Urothelium cell line (cell line): ENCODE results near the gene KLHL14.
A peak's percentile ranks its signal among the peaks of the same experiment; 100 is the strongest.

Source experiments
- DNase-seq: peaks from one replicate; pipeline ENCODE4 v3.0.0; 2011; ENCODE audit warnings: low spot score, mixed read lengths
- FAIRE-seq: peaks from 2 replicates; lab custom pipeline; 2011; peaks lifted over from hg19 to GRCh38; lab: Jason Lieb, UNC

The KLHL14 gene

GRCh38 chr18:32770666-32771168 is 2.1 kb downstream of the KLHL14 start:
- FAIRE-seq (no peak), DNase-seq (peak; percentile 4)

DNA sequence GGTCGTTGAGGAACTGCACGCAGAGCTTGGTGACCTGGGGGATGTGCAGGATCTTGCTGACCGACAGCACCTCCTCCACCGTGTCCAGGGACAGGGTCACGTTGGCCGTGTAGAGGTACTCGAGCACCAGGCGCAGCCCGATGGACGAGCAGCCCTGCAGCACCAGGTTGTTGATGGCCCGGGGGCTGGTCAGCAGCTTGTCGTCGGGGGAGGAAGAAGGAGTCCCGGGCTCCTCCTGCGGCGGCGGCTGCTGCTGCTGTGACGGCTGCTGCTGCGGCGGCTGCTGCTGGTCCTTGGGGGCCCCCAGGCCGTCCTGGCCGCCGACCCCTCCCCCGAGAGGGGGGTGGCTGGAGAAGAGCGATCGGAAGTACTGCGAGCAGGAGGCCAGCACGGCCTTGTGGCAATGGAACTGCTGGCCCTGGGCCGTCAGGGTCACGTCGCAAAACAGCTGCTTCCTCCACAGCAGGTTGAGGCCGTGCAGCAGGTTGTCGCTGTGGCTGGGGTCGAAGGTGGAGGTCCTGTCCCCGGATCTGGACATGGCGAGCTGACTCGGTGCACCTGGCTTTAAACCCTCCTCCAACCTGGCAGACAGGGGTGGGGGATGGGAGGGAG is 2.7 kb downstream of the KLHL14 start:
- no peak for DNase-seq
- no peak for FAIRE-seq

DNA sequence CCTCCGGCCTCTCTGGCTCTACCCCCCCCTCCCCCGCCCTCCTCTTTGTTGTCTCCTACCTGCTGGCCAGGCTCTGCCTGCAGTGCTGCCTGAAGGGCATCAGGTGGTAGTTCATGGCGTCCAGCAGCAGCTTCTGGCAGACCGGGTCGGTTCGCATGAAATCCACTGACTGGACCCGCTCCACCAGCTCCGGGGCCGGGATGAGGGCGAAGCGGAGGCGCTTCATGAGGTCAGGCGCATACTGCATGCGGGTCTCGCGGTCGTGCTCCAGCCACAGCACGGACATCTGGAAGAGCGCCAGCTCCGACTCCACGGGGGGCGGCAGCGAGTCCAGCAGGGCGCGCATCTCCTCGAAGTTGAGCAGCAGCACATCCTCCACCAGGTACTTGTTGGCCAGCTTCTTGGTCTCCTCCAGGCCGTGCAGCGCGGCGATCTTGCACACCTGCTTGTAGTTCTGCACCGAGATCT is 3.2 kb downstream of the KLHL14 start:
- DNase-seq (no peak), FAIRE-seq (no peak)

DNA sequence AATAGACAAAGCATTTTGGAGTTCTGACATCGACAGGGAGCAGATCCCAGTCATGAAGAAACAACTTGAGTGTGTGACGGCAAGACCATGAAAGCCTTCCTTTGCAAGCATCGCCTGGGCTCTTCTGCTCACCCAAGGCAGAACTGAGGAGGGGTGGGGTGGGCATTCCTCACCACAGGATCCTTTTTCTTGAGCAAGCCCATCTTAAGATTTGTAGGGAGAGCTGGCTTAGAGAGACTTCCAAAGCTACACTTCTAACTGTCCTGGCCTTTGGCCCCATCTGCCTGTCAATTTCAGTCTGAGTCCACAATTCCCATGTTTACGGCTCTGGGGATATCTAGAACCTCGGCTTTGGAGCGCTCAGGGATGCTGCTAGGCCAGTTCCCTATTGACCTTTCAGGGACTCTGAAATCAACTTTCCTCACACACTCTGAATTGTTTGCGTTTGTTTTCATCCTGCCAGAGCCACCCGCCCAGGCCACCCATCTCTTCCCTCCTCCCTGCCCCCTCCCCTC is 3.7 kb downstream of the KLHL14 start:
- FAIRE-seq: no peak
- DNase-seq: no peak

DNA sequence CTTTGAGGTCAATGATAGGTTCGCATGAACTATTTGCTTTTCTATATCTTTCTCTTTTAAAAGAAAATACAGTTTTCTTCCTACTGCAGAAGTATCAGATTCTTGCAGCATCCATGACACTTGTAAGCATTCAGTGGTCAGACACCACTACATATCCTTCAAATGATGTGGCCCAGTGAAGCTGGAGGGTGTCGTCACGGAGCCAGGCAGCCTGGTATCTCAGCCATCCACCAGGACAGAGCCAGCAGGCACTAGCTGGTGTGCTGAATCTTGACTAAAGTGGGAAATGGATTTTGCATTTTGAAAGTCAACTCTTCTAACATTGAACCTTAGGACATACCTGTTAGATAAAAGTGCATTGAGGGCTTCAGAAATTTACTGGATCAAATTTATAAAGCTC is 5.4 kb downstream of the KLHL14 start:
- DNase-seq (no peak), FAIRE-seq (no peak)

- FAIRE-seq (no peak), DNase-seq (no peak)
Measured at GRCh38 chr18:32764611-32765244, 8.1 kb downstream of the KLHL14 start.

- DNase-seq (no peak), FAIRE-seq (no peak)
Measured at GRCh38 chr18:32763293-32763692, 9.5 kb downstream of the KLHL14 start.

DNA sequence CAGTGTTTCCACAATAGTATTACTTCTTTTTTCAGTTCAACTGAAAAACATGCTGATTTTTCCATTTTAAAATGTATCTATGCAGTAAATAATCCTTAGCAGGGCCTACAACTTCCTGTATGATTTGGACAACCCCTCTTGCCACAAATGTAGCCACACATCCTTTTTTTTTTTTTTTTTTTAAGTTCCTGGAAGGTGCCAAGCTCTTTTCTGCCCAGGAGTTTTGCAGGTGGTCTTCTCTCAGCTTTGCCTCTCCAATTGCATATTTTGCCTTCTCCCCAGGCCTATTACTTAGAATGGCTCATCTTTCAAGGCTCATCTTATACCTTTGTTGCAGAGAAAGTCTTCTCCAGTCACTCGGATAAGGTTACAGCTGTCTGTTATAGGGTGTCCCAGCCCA is 11.6 kb downstream of the KLHL14 start:
- no peak for DNase-seq
- no peak for FAIRE-seq

DNA sequence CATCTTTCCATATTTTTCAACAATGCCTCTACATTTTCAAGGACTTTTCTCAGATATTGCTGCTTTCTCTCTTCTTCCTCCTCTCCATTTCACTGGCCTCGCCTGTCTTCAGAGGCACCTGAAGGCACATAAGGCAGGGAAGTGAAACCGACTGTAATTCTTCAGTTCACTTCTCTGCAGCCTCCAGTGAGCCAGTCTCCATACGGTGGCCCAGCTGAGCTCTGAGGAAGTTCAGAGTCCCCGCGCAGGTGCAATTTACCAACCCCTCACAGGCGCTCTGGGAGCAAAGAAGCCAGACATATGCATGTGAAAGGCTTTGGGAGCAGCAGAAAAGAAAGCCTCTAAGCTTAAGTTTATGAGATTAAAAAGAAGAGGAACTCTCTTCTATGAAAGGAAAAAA is 12.4 kb downstream of the KLHL14 start:
- no peak for DNase-seq
- no peak for FAIRE-seq

DNA sequence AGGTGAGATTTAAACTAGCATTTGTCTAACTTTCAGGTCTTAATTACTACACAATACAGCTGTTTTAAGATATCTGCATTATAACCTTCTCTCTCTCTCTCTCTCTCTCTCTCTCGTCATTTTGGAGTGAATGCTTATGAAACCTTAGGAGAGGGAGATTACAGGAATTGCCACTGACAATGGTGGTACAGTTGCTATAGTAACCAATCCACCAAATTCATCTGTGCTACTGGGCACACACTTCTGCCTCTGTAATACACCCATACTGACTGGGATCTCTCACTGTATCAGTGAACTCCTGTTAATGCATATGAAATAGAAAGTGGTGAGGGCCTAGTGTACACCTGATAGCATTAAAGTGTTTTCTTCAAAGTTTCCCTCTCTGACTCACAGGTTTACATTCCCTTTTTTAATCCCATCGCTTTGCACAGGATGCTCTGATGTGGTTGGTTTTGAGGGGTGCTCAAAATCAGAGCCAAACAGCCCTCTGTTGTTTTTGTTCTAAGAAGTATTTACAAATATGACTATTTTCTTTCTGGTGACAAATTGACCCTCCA is 13.1 kb downstream of the KLHL14 start:
- no peak for FAIRE-seq

DNA sequence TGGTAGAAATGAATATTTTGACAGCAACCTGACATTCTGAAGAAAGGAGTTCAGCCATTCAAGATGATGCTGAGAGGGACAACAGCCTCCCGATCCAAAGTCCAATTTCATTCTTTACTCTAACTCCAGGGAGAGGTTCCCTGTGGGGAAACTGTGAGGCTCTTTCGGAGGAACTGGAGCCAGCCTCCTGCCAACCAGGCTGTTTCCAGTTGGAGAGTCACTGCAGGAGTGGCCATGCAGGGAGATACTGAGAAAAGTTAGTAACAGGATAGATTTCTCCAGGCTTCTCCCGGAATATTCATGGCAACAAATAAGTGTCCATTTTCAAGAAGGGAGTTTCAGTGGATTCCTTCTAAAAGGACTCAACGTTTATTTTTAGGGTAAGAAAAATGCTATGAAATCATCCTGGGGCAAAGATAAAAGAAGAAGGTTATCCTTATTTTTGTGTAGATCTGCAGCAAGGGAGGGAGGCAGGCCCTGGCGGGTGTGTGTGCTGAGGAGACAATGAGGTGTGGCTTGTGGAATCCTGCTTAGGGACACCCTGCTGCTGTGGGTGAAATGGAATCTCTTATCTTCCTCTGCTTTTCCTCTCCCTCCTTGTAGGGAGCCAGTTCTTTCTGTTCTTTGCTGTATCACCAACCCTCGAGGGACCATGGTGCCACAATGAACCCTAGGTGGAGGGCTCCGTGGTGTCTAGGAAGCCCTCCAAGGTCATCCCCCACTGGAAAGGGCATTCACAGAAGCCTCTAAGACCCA is 18.1 kb downstream of the KLHL14 start:
- DNase-seq (no peak), FAIRE-seq (no peak)

More for the DNA sequence above, 13.1 kb downstream of the KLHL14 start:
- no peak for DNase-seq

DNA sequence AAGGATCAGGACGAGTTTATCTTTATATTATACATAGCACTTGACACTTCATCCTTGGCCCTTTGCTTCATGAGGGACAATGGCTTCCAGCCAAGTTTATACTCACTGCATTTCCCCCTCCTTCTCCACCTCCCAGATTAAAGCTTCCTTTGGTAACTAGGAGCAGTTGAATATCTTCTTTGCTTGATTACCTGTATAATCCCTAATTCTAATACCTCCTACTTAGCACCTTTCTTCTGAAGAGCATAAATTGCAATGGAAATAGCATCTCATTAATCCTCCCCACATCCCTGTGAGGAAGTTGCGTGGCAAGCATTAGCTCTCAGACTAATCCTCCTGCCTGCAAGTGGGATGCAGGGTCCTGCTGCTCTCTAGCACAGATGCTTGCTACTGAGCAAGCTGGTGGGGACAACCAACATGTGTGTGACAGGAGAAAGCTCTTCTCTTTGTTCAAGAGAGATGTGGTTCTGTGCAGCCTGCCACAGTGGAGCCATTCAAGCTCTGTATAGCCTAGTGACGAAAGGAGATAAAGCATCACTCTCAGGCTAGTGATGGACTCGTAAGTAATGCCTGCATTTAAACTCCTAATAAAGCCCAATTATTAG is 19.1 kb downstream of the KLHL14 start:
- FAIRE-seq (no peak), DNase-seq (no peak)

DNA sequence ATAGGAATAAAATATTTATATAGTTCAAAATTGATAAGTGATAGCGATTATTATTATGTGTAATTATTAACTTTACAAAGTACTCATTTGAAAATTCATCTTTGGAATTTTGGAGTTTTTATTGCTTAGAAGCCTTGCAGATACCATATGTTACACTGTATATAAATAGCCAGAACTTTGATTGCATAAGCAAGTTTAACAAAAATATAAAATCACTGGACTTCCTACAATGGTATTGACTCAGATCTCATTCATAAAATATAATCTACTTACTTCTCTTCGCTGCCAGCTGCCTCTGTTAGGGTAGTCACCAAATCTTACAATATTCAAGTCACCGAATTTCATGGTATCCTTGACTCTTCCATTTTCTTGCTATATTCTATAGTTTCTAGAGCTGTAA is 22.5 kb downstream of the KLHL14 start:
- DNase-seq (no peak), FAIRE-seq (no peak)

DNA sequence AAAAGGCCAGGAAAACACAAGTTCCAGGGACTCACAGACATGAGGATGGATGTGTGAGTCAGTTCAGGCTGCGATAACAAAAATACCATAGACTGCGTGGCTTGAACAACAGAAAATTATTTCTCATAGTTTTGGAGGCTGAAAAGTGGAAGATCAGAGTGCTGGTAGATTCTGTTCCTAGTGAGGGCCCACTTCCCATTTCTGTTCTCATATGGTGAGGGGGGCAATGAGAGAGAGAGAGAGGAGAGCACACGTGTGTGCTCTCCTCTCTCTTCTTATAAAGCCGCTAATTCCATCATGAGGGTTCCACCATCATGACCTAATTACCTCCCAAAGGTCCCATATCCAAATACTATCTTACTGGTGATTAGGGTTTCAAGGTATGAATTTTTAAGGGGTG is 23.0 kb downstream of the KLHL14 start:
- DNase-seq (no peak), FAIRE-seq (no peak)

DNA sequence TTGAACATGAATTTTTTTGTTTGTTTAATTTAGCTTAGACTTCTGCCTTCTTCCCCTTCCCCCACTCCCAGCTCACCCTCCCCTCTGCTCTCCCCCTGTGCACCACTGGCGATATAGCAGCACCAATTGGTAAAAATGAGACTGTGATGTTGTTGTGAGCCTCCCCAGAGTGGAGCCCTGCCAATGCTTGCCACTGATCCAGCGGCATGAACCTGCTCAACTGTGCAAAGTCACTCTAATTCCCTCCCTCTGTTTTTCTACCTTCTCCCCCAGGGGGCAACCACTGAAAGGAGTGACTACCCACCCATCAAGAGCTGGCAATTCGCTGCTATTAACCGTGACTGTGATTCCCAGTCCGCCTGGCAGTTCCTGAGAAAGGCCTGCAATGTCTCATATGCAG is 30.2 kb downstream of the KLHL14 start:
- FAIRE-seq (no peak), DNase-seq (no peak)

DNA sequence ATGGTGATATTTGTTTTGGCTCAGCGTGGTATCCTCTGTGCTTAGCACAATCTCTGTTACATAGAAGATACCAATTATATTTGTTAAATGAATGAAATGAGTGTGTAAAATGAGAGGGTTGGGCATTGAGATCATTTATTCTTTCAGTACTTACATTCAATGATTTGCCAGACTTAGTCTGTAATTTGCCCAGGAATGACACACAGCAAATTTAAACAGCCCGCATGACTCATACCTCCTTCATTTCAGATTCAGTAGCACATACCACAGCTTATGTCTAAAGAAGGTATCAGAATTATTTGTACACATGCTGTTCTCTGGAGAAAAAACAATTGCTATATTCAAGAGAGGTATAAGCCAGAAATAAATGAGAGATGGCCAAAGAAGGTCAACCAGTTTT is 37.0 kb downstream of the KLHL14 start:
- no peak for FAIRE-seq
- peak; percentile 37 for DNase-seq

GRCh38 chr18:32734442-32734841 is 38.4 kb downstream of the KLHL14 start:
- FAIRE-seq: no peak
- no peak for DNase-seq

- no peak for FAIRE-seq
Measured at GRCh38 chr18:32732165-32732564, 40.7 kb downstream of the KLHL14 start.

DNA sequence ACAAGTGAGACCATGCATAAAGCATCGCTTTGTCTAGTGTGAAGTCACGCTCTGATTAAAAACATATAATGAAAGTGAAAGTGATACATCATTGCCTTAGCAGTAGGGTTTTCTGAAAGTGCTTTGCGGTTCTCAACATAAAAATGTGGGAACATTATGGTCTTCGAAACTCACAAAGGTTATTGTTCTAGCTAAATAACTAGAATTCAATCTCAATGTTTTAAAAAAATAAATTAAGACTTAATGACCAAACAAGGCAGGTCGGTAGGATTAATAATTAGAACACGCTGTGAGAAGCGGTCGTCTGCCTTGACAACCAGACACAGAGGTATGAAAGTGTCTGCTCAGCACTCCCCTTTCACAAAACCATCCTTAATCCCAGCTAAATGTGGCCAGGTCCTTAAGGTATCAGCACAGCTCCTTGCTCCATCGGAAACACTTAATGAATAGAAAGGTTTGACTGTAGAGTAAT is 42.2 kb downstream of the KLHL14 start:
- DNase-seq (peak; percentile 16), FAIRE-seq (no peak)

More at GRCh38 chr18:32732165-32732564, 40.7 kb downstream of the KLHL14 start:
- no peak for DNase-seq

GRCh38 chr18:32730068-32730467 is 42.8 kb downstream of the KLHL14 start:
- FAIRE-seq (no peak), DNase-seq (no peak)
